Measurements from ENCODE around the gene SSBP4.

DNA sequence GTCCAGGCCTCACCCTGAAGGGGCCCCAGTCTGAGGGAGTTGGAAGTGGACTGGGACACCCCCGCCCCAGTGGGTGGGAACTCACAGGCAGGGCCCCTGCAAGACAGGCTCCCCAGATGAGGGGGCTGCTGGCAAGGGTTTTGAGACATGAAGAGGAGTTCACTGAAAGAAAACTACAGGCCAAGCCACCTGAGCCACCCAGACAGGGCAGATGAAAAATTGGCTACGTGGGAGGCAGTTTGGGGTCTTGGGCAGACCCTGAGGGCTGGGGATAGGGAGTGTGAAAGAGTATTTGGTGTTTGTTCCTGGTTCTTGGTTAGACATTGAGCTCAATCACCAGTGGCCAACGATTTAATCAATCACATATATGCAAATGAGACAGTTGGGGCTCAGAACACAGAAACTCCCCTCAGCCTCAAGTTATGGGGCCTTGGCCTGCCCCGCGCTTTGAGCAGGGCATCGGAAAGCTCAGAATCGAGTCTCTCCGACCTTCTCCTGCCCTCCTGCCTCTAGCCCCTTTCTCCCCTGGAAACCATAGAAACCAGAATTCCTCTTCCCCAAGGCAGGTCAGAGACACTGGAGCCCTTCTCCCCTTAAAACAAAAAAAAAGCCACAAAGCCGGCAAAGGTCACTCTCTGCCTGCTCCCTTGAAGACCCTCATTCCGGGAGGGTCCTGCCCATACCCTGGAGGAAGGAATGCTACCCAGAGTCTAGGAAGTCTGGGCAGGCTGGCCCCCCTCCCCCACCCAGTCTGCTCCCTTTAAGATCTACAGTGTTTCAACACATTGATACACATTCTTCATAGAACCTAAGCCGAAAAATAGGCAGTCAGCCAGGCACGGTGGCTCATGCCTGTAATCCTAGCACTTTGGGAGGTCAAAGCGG lies 20.1 kb downstream of the SSBP4 start:
- TF ChIP-seq, protein P1, sequence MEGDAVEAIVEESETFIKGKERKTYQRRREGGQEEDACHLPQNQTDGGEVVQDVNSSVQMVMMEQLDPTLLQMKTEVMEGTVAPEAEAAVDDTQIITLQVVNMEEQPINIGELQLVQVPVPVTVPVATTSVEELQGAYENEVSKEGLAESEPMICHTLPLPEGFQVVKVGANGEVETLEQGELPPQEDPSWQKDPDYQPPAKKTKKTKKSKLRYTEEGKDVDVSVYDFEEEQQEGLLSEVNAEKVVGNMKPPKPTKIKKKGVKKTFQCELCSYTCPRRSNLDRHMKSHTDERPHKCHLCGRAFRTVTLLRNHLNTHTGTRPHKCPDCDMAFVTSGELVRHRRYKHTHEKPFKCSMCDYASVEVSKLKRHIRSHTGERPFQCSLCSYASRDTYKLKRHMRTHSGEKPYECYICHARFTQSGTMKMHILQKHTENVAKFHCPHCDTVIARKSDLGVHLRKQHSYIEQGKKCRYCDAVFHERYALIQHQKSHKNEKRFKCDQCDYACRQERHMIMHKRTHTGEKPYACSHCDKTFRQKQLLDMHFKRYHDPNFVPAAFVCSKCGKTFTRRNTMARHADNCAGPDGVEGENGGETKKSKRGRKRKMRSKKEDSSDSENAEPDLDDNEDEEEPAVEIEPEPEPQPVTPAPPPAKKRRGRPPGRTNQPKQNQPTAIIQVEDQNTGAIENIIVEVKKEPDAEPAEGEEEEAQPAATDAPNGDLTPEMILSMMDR (IDR thresholded peaks at IDR 0.05): no peak
- no peak for TF ChIP-seq EZH2 (IDR thresholded peaks at IDR 0.05; ENCODE audit: borderline replicate concordance, insufficient read depth, low read depth, low read length, poor library complexity, severe bottlenecking)
